GDM1 (cell line): Measurements from ENCODE around the gene HTR5A.
"Not testable (repeated sequence)": the region's sequence is repeated elsewhere in the genome, so short reads cannot be mapped to it uniquely, and the experiment has no call there.

Experiments used
- DNase-seq: peaks from one replicate; lab custom pipeline; 2025; lab: John Stamatoyannopoulos, UW

The HTR5A gene

GRCh38 chr7:155069992-155070751, at the start of gene HTR5A:
HTR5A (plus strand) TSS chr7:155070324; CDS start chr7:155070900, 576 bp downstream.
- DNase-seq = peak; percentile 68

GRCh38 chr7:155020996-155021395, 49.1 kb upstream of the HTR5A start:
- DNase-seq = no peak

- no peak for DNase-seq
Observed at GRCh38 chr7:155021699-155022145, 48.4 kb upstream of the HTR5A start.

GRCh38 chr7:155027879-155028278, 42.2 kb upstream of the HTR5A start:
- no peak for DNase-seq

- DNase-seq = no peak
Observed at GRCh38 chr7:155032978-155033377, 37.1 kb upstream of the HTR5A start.

GRCh38 chr7:155034495-155034894, 35.6 kb upstream of the HTR5A start:
- DNase-seq = not testable (repeated sequence)

- no peak for DNase-seq
Observed at GRCh38 chr7:155038335-155038734, 31.8 kb upstream of the HTR5A start.

GRCh38 chr7:155043756-155044155, 26.4 kb upstream of the HTR5A start:
- no peak for DNase-seq

- no peak for DNase-seq
Observed at GRCh38 chr7:155048006-155048405, 22.1 kb upstream of the HTR5A start.

GRCh38 chr7:155051355-155051754, 18.8 kb upstream of the HTR5A start:
- DNase-seq = no peak

GRCh38 chr7:155053002-155053401, 17.1 kb upstream of the HTR5A start:
- no peak for DNase-seq

GRCh38 chr7:155054761-155055160, 15.4 kb upstream of the HTR5A start:
- DNase-seq = no peak

- no peak for DNase-seq
Observed at GRCh38 chr7:155057076-155057475, 13.0 kb upstream of the HTR5A start.

GRCh38 chr7:155058896-155059295, 11.2 kb upstream of the HTR5A start:
- DNase-seq = no peak

GRCh38 chr7:155059703-155060102, 10.4 kb upstream of the HTR5A start:
- no peak for DNase-seq

GRCh38 chr7:155062411-155062810, 7.7 kb upstream of the HTR5A start:
- no peak for DNase-seq

GRCh38 chr7:155064186-155064585, 5.9 kb upstream of the HTR5A start:
- no peak for DNase-seq

- DNase-seq = no peak
Observed at GRCh38 chr7:155066417-155066950, 3.6 kb upstream of the HTR5A start.

- DNase-seq = no peak
Observed at GRCh38 chr7:155071121-155071651, 1.1 kb downstream of the HTR5A start.

GRCh38 chr7:155071916-155072571, 1.9 kb downstream of the HTR5A start:
- no peak for DNase-seq

GRCh38 chr7:155073922-155074321, 3.8 kb downstream of the HTR5A start:
- no peak for DNase-seq

GRCh38 chr7:155084021-155084420, 13.9 kb downstream of the HTR5A start:
- no peak for DNase-seq

- DNase-seq = no peak
Observed at GRCh38 chr7:155084969-155085368, 14.8 kb downstream of the HTR5A start.
